GM21529 (cell line): ENCODE data around the gene SNTB2.

Experiments
- ATAC-seq: cut with Tn5 transposase; IDR thresholded peaks from one replicate; pipeline ENCODE4 v1.9.1; 2021; ENCODE audit not compliant: unreplicated experiment

The SNTB2 gene

DNA sequence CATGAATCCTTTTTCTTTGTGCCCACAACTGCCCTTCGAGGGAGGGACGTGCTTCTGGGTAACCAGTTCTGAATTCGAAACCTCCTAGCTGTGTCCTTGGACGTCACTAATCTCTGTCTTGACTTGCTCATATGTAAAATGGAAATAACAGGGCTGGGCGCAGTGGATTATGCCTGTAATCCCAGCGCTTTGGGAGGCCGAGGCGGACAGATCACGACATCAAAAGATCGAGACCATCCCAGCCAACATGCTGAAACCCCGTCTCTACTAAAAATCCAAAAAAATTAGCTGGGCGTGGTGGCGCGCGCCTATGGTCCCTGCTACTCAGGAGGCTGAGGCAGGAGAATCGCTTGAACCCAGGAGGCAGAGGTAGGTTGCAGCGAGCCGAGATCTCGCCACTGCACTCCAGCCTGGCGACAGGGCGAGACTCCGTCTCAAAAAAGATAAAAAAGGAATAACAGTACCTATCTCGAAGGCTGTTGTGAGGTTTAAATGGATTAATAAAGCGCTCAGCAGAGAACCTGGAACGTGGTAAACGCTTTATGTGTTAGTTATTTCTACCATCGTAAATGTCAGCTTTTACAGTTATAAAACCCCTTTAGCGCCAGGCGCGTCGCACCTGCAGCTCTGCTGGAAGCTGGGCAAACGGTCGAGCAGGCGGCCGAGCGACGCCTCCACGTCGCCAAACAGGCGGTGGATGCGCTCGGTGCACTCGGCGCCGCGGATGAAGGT, 151.8 kb downstream of the SNTB2 start:
- ATAC-seq = no peak

DNA sequence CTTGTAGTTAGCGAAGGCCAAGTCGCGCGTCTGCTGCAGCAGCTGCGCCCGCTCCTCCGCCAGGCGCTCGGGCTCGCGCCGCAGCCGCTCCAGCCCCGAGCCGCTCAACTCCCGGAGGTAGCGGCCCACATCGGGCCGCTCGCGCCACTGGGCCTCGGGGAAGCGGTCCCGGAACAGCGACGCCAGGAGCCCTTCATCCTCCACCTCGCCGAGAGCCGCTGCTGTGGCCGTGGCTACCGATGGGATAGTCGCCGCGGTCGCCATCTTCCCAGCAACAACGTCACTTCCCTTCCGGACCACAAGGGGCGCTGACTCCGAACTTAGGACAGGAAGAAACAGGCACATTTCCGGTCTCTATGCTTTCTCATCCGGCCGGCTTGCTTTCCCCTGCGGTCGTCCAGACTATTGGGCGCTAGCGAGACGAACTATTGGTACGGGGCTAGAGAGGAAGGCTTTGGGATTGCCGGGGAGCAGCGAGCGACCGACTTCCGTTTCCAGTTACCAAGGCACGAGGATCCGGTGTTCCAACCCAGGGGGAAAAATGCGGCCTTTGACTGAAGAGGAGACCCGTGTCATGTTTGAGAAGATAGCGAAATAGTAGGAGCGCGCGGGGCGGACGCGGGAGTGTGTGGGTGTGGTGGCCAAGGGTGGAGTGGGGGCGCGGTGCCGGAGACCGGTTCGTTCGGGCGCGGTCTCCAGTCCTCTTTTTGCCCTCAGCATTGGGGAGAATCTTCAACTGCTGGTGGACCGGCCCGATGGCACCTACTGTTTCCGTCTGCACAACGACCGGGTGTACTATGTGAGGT, 152.5 kb downstream of the SNTB2 start, which contains the start of the genes COG8 and NIP7:
Gene COG8, minus strand, starts transcription at position 276 of the 806 bp plus-strand sequence. Its CDS starts 12 bp downstream, at position 264.
Gene NIP7, plus strand, starts transcription at position 484 of the 806 bp plus-strand sequence. Its CDS starts 58 bp downstream, at position 542.
- peak; percentile 93 for ATAC-seq

- no peak for ATAC-seq
Observed at GRCh38 chr16:69340095-69340644, 153.2 kb downstream of the SNTB2 start.

GRCh38 chr16:69344171-69344570, 157.2 kb downstream of the SNTB2 start:
- no peak for ATAC-seq

GRCh38 chr16:69345923-69346322, 159.0 kb downstream of the SNTB2 start:
- ATAC-seq = no peak

DNA sequence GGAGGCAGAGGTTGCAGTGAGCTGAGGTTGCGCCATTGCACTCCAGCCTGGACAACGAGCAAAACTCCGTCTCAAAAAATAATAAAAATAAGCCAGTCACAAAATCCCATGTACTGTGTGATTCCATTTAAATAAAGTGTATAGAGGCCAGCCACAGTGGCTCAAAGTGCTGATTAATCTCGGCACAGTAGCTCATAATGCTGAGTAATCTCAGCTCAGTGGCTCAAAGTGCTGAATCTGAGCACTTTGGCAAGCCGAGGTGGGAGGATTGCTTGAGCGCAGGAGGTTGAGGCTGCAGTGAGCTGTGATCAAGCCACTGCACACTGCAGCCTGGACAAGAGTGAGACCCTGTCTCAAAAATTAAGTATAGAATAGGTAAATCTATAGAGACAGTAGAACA, 159.7 kb downstream of the SNTB2 start:
- no peak for ATAC-seq

GRCh38 chr16:69348222-69348621, 161.3 kb downstream of the SNTB2 start:
- ATAC-seq = no peak

GRCh38 chr16:69349536-69349935, 162.6 kb downstream of the SNTB2 start:
- ATAC-seq = no peak

DNA sequence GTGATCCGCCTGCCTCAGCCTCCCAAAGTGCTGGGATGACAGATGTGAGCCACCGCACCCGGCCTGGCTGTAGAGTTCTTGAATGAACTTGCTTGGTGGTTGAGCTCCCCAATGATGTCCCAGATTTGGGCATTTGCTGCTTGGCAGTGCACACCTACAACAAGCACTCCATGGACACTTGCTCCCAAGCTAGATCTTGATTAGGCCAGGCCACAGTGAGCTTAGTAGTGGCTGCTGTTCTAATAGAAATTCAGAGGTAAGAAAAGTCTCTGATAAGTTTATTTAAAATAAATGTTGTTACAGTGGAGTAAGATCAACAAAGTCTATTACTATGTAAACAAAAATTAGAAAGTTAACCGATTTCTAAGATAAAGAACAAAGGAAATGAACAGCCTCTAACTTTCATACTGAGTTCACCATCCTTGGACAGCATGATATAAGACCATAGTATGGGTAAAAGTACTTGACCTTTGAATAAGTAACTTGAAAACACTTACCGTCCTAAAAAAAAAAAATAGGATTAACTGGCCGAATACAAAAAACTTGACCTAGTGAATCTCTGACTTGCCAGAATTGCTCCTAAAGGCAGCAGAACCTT, 163.7 kb downstream of the SNTB2 start:
- no peak for ATAC-seq

GRCh38 chr16:69351309-69352027, 164.5 kb downstream of the SNTB2 start, which contains the start of gene TMED6:
TSS of gene TMED6 (minus strand) at chr16:69351786. CDS start at chr16:69351753, 33 bp downstream.
- no peak for ATAC-seq
